Measurements from ENCODE around the gene MSRB1. TPM values are rescaled to one million over a fixed set of nuclear protein-coding genes. Genes with fewer than 3 reads are reported as not detected.

MSRB1 gene
- total and polyA plus RNA-seq, 2 of the 13 experiments (the other 11 are each of a cell fraction or from before 2014, with no cell fraction given): 32.1 to 75.4 TPM

DNA sequence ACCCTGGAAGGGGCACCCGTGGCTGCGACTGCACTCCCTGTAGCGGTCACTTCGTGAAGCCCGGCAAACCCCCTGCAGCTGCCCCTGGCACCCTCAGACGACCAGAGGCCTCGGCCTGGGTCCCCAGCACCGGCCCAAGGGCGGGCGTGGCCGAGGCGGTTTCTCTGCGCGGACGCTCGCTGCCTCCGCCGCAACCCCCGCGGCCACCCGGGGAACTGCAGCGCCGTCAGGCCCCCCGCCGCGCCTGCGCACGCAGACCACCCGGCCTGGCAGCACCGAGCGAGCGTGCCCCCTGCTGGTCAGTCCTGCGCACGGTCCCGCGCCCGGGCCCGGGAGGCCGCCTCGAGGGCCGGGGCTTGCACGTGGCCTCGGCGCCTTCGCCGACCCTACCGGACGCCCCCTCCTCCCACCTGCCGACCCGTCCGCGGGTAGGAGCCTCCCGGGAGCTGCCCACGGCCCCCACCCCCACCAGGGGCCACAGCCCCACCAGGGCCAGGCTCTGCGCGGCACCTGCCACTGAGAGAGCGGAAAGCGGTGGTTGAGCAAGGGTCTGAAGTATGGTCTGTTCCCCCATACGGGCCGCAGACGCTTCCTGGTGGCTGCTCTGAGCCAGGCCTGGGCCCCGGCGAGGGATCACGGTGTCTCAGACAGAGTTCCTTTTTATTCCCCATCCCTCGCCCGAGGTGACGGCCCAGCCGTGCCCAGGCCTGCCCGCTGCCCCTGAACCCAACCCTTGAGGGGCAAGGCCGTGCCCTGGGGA is 13.2 kb downstream of the MSRB1 start (continued):
- peak; percentile 62; the same call in 1 of the 2 replicates for TF ChIP-seq GABPB1 (CRISPR knock-in tag; IDR thresholded peaks at IDR 0.05)
- TF ChIP-seq, protein P1, sequence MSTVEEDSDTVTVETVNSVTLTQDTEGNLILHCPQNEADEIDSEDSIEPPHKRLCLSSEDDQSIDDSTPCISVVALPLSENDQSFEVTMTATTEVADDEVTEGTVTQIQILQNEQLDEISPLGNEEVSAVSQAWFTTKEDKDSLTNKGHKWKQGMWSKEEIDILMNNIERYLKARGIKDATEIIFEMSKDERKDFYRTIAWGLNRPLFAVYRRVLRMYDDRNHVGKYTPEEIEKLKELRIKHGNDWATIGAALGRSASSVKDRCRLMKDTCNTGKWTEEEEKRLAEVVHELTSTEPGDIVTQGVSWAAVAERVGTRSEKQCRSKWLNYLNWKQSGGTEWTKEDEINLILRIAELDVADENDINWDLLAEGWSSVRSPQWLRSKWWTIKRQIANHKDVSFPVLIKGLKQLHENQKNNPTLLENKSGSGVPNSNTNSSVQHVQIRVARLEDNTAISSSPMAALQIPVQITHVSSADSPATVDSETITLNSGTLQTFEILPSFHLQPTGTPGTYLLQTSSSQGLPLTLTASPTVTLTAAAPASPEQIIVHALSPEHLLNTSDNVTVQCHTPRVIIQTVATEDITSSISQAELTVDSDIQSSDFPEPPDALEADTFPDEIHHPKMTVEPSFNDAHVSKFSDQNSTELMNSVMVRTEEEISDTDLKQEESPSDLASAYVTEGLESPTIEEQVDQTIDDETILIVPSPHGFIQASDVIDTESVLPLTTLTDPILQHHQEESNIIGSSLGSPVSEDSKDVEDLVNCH (CRISPR knock-in tag; IDR thresholded peaks at IDR 0.05): peak; percentile 69; the same call in 1 of the 2 replicates
- TF ChIP-seq ZNF33B (CRISPR knock-in tag; IDR thresholded peaks at IDR 0.05): no peak
- TF ChIP-seq BCL6 (CRISPR knock-in tag; IDR thresholded peaks at IDR 0.05): no peak
- peak; percentile 53; the same call in 1 of the 2 replicates for TF ChIP-seq TBX2 (CRISPR knock-in tag; IDR thresholded peaks at IDR 0.05; ENCODE audit: borderline replicate concordance)
- TF ChIP-seq SMARCC2 (IDR thresholded peaks at IDR 0.05): no peak
- no peak for TF ChIP-seq GABPA (IDR thresholded peaks at IDR 0.05; ENCODE audit: low read depth, low read length)
- no peak for TF ChIP-seq GABPA (CRISPR knock-in tag; IDR thresholded peaks at IDR 0.05; ENCODE audit: low read depth)
- TF ChIP-seq GATAD2A (CRISPR knock-in tag; IDR thresholded peaks at IDR 0.05): peak; percentile 9; the same call in 1 of the 2 replicates
- TF ChIP-seq ZFP36L1 (CRISPR knock-in tag; IDR thresholded peaks at IDR 0.05): peak; percentile 77; the same call in 1 of the 2 replicates
- no peak for TF ChIP-seq MTF2 (CRISPR knock-in tag; IDR thresholded peaks at IDR 0.05; ENCODE audit: borderline replicate concordance)
- TF ChIP-seq, protein P2, sequence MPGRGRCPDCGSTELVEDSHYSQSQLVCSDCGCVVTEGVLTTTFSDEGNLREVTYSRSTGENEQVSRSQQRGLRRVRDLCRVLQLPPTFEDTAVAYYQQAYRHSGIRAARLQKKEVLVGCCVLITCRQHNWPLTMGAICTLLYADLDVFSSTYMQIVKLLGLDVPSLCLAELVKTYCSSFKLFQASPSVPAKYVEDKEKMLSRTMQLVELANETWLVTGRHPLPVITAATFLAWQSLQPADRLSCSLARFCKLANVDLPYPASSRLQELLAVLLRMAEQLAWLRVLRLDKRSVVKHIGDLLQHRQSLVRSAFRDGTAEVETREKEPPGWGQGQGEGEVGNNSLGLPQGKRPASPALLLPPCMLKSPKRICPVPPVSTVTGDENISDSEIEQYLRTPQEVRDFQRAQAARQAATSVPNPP (CRISPR knock-in tag; IDR thresholded peaks at IDR 0.05): peak; percentile 82
- TF ChIP-seq RELA (CRISPR knock-in tag; IDR thresholded peaks at IDR 0.05): peak; percentile 93; the same call in 1 of the 2 replicates
- TF ChIP-seq ZNF75D (CRISPR knock-in tag; IDR thresholded peaks at IDR 0.05; ENCODE audit: borderline replicate concordance): no peak
- TF ChIP-seq FOXK2 (IDR thresholded peaks at IDR 0.05): no peak
- TF ChIP-seq, protein P3, sequence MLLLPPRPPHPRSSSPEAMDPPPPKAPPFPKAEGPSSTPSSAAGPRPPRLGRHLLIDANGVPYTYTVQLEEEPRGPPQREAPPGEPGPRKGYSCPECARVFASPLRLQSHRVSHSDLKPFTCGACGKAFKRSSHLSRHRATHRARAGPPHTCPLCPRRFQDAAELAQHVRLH (CRISPR knock-in tag; IDR thresholded peaks at IDR 0.05; ENCODE audit: borderline replicate concordance, low read depth): peak; percentile 47; the same call in 1 of the 2 replicates
- no peak for TF ChIP-seq KAT7 (CRISPR knock-in tag; IDR thresholded peaks at IDR 0.05; ENCODE audit: borderline replicate concordance)
- peak; percentile 82 for TF ChIP-seq YEATS4 (CRISPR knock-in tag; IDR thresholded peaks at IDR 0.05; ENCODE audit: borderline replicate concordance)
- TF ChIP-seq NPAS2 (CRISPR knock-in tag; IDR thresholded peaks at IDR 0.05; ENCODE audit: borderline replicate concordance): no peak
- TF ChIP-seq ZFP90 (CRISPR knock-in tag; IDR thresholded peaks at IDR 0.05; ENCODE audit: borderline replicate concordance): peak; percentile 58; the same call in 1 of the 2 replicates
- TF ChIP-seq SYNCRIP (IDR thresholded peaks at IDR 0.05; ENCODE audit: insufficient read depth, low read depth, low read length): no peak
- TF ChIP-seq ZNF792 (CRISPR knock-in tag; IDR thresholded peaks at IDR 0.05): 0 out of 2 replicates have a peak, but pooled peaks have one; percentile 34
- TF ChIP-seq, protein P4, sequence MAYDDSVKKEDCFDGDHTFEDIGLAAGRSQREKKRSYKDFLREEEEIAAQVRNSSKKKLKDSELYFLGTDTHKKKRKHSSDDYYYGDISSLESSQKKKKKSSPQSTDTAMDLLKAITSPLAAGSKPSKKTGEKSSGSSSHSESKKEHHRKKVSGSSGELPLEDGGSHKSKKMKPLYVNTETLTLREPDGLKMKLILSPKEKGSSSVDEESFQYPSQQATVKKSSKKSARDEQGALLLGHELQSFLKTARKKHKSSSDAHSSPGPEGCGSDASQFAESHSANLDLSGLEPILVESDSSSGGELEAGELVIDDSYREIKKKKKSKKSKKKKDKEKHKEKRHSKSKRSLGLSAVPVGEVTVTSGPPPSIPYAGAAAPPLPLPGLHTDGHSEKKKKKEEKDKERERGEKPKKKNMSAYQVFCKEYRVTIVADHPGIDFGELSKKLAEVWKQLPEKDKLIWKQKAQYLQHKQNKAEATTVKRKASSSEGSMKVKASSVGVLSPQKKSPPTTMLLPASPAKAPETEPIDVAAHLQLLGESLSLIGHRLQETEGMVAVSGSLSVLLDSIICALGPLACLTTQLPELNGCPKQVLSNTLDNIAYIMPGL (CRISPR knock-in tag; IDR thresholded peaks at IDR 0.05; ENCODE audit: borderline replicate concordance in 1 of 2, low read depth in 1 of 2): peak; percentile 90 to 94
- TF ChIP-seq CBFB (CRISPR knock-in tag; IDR thresholded peaks at IDR 0.05): peak; percentile 69; the same call in 1 of the 2 replicates
- peak; percentile 43; the same call in 1 of the 2 replicates for TF ChIP-seq RARA (CRISPR knock-in tag; IDR thresholded peaks at IDR 0.05)
- TF ChIP-seq DR1 (CRISPR knock-in tag; IDR thresholded peaks at IDR 0.05): no peak

All from HepG2 (cell line).